CD4-positive, alpha-beta T cell (primary cell): ENCODE data around the gene KCNB1. TPM values are rescaled to one million over a fixed set of nuclear protein-coding genes. Genes with fewer than 3 reads are reported as not detected.

Experiments used
- ATAC-seq: fragments of 200-7000 bp; cut with Tn5 transposase; one replicate; pipeline ENCODE4 v1.10.0; 2022; ENCODE audit warnings: mild to moderate bottlenecking; ENCODE audit not compliant: poor library complexity
- CTCF ChIA-PET: fragments of 350-600 bp; sonication (Branson Sonifier 250); formaldehyde crosslinking; loops from one replicate; lab custom pipeline; 2021; ENCODE audit warnings: antibody characterized with exemption, inconsistent platforms; lab: Charles Lee
- POLR2A ChIA-PET: fragments of 350-600 bp; sonication (Branson Sonifier 250); formaldehyde crosslinking; loops from one replicate; lab custom pipeline; 2021; ENCODE audit warnings: antibody characterized with exemption, inconsistent platforms; lab: Charles Lee
- DNase-seq, 14 experiments: peaks; one replicate each; pipeline ENCODE4 v3.0.0-alpha.2; 2013 to 2020; ENCODE audit warnings: mixed read lengths in 2 of 14
- H3K27ac ChIP-seq, 2 donors: one replicate each; pipeline versions ENCODE4 v1.5.1 to v1.7.0; 2013; ENCODE audit warnings: low read length in 2 of 2, low read depth in 1 of 2, mild to moderate bottlenecking in 1 of 2
- H3K27me3 ChIP-seq, 2 experiments: 1 replicate in 1 of 2; 2 replicates in 1 of 2; pipeline versions ENCODE4 v1.6.1 to v1.7.0; 2013; ENCODE audit warnings: low read length in 2 of 2, control low read depth in 1 of 2, mild to moderate bottlenecking in 1 of 2, moderate library complexity in 1 of 2; ENCODE audit not compliant: insufficient read depth in 2 of 2, control insufficient read depth in 1 of 2
- H3K36me3 ChIP-seq: one replicate; pipeline ENCODE4 v1.6.1; 2013; ENCODE audit warnings: low read length, control low read depth; ENCODE audit not compliant: insufficient read depth
- H3K4me1 ChIP-seq: one replicate; pipeline ENCODE4 v1.6.1; 2013; ENCODE audit warnings: low read length, control low read depth; ENCODE audit not compliant: insufficient read depth
- H3K4me3 ChIP-seq: one replicate; pipeline ENCODE4 v1.5.1; 2013; ENCODE audit warnings: mild to moderate bottlenecking, low read length, moderate library complexity
- H3K9me3 ChIP-seq, 2 experiments: 1 replicate in 1 of 2; 2 replicates in 1 of 2; pipeline versions ENCODE4 v1.6.1 to v1.7.0; 2013; ENCODE audit warnings: low read length in 2 of 2, mild to moderate bottlenecking in 2 of 2, control low read depth in 1 of 2, moderate library complexity in 1 of 2; ENCODE audit not compliant: control insufficient read depth in 1 of 2, insufficient read depth in 1 of 2
- H3K27ac Mint-ChIP-seq: one replicate; pipeline ENCODE4 v1.8.0; 2020; ENCODE audit warnings: mixed read lengths
- H3K27me3 Mint-ChIP-seq: one replicate; pipeline ENCODE4 v1.8.0; 2021; ENCODE audit warnings: mixed read lengths
- H3K36me3 Mint-ChIP-seq: one replicate; pipeline ENCODE4 v1.8.0; 2021; ENCODE audit warnings: low read depth, mixed read lengths
- H3K4me1 Mint-ChIP-seq: one replicate; pipeline ENCODE4 v1.8.0; 2021; ENCODE audit warnings: low read depth, mixed read lengths
- H3K4me3 Mint-ChIP-seq: one replicate; pipeline ENCODE4 v1.8.0; 2020; ENCODE audit warnings: mild to moderate bottlenecking, mixed read lengths
- H3K9me3 Mint-ChIP-seq: one replicate; pipeline ENCODE4 v1.8.0; 2020; ENCODE audit warnings: mixed read lengths
- CTCF ChIP-seq: fragments of 200-600 bp; IDR thresholded peaks from one replicate; pipeline ENCODE4 v1.8.0; 2022; ENCODE audit warnings: antibody characterized with exemption, mild to moderate bottlenecking
- intact Hi-C, 2 experiments: fragments of 100-400 bp; cut with DNase I in 1 of 2; cut with micrococcal nuclease in 1 of 2; formaldehyde crosslinking; loops; one replicate each; pipeline versions ENCODE4 v1.15.1 to v1.9.0; 2023 to 2025; cut with DNase I, micrococcal nuclease
- total RNA-seq, 174 experiments: library from RNA in 2 of 174; stranded (reverse) in 2 of 174; gene quantifications; one replicate each; pipeline ENCODE4 v1.2.3 and lab custom pipeline; 2021 to 2026

KCNB1 gene
- total RNA-seq, 2 experiments from 2014 or later: 0.06 to 0.08 TPM

- Mint-ChIP-seq H3K4me3 (no peak overlapping the region), H3K27me3 (peaks cover 36% of the 10 kb centered on the region), H3K27ac (no peak overlapping the region), H3K36me3 (no peaks in the 10 kb centered on the region), H3K4me1 (peaks cover 22% of the 10 kb centered on the region), H3K9me3 (no peaks in the 10 kb centered on the region)
- ChIA-PET POLR2A (interaction anchor here (1.0 to 1.3 kb wide), 3 partner anchors 44 to 105 kb away, joined by 3 to 5 read pairs (median 3); partner anchors contain the start of genes DDX27 and ZNFX1), CTCF (no interaction called here)
- Histone ChIP-seq H3K27ac (no peak overlapping the region), H3K4me3 (no peak overlapping the region), H3K9me3 (peaks cover 0 to under 1% of the 10 kb centered on the region in 2 experiments), H3K4me1 (peaks cover 17% of the 10 kb centered on the region), H3K36me3 (no peaks in the 10 kb centered on the region), H3K27me3 (peaks cover 16 to 17% of the 10 kb centered on the region in 2 experiments)
- ATAC-seq (no peak), DNase-seq (no peak)
- intact Hi-C loops: loop anchor here in 1 of 2 experiments (5.0 kb wide), 1 partner anchor 77 kb away; no protein-coding TSS in a partner anchor
- TF ChIP-seq CTCF: no peak
Measured at GRCh38 chr20:49324306-49324705, 158.2 kb downstream of the KCNB1 start.

- Histone ChIP-seq H3K27me3 (peaks cover 21 to 23% of the 10 kb centered on the region in 2 experiments), H3K9me3 (peaks cover 0 to 6% of the 10 kb centered on the region in 2 experiments), H3K4me3 (no peak overlapping the region), H3K36me3 (no peaks in the 10 kb centered on the region), H3K27ac (no peak overlapping the region), H3K4me1 (peaks cover 22% of the 10 kb centered on the region)
- ATAC-seq: peak; percentile 87
- peaks cover 28% of the 10 kb centered on the region for H3K4me1 Mint-ChIP-seq
- POLR2A ChIA-PET: interaction anchor here (1.0 to 1.3 kb wide), 3 partner anchors 44 to 105 kb away, joined by 3 to 5 read pairs (median 3); partner anchors contain the start of genes DDX27 and ZNFX1
- H3K9me3 Mint-ChIP-seq: no peaks in the 10 kb centered on the region
- peak overlapping the region; percentile 44 for H3K4me3 Mint-ChIP-seq
- H3K27ac Mint-ChIP-seq: peak overlapping the region; percentile 62
- CTCF ChIA-PET: no interaction called here
- peaks cover 42% of the 10 kb centered on the region for H3K27me3 Mint-ChIP-seq
- intact Hi-C loops: loop anchor here (1.0 to 5.0 kb wide), 2 partner anchors 76 to 77 kb away; no protein-coding TSS in a partner anchor
- DNase-seq: peak in 7 of 14 experiments; percentile 7 to 82 (median 23)
- no peaks in the 10 kb centered on the region for H3K36me3 Mint-ChIP-seq
- TF ChIP-seq CTCF: peak; percentile 26
Measured at GRCh38 chr20:49323622-49324238, 158.7 kb downstream of the KCNB1 start.

- H3K36me3 Mint-ChIP-seq: no peaks in the 10 kb centered on the region
- ChIA-PET CTCF (no interaction called here), POLR2A (no interaction called here)
- no peak overlapping the region for H3K4me3 Mint-ChIP-seq
- intact Hi-C loops: loop anchor here in 1 of 2 experiments (5.0 kb wide), 1 partner anchor 73 kb away; no protein-coding TSS in a partner anchor
- no peak overlapping the region for H3K4me3 ChIP-seq
- DNase-seq (no peak), ATAC-seq (no peak)
- H3K27ac Mint-ChIP-seq: no peak overlapping the region
- H3K27me3 Mint-ChIP-seq: peaks cover 63% of the 10 kb centered on the region
- peaks cover 31% of the 10 kb centered on the region for H3K4me1 Mint-ChIP-seq
- H3K9me3 Mint-ChIP-seq: no peaks in the 10 kb centered on the region
- H3K4me1 ChIP-seq: peaks cover 30% of the 10 kb centered on the region
- peaks cover 0 to 7% of the 10 kb centered on the region in 2 experiments for H3K9me3 ChIP-seq
- no peak overlapping the region for H3K27ac ChIP-seq
- no peak for TF ChIP-seq CTCF
- no peaks in the 10 kb centered on the region for H3K36me3 ChIP-seq
- peaks cover 33 to 36% of the 10 kb centered on the region in 2 experiments for H3K27me3 ChIP-seq
Measured at GRCh38 chr20:49320460-49320859, 162.0 kb downstream of the KCNB1 start.
